GM12878 (cell line): Measurements from ENCODE around the gene RECQL5. TPM values are rescaled to one million over a fixed set of nuclear protein-coding genes. Genes with fewer than 3 reads are reported as not detected.
A peak's percentile ranks its signal among the peaks of the same experiment; 100 is the strongest.

ENCODE experiments used
- ATAC-seq: fragments of 200-7000 bp; cut with Tn5 transposase; 3 replicates; pipeline ENCODE4 v1.9.1; 2020; ENCODE audit warnings: mild to moderate bottlenecking, moderate library complexity
- BruUV-seq: library from RNA; stranded (reverse); fragments of 400-500 nt; replicated peaks from 2 replicates; lab custom pipeline; 2021; lab: Mats Ljungman, UMichigan
- CTCF ChIA-PET: fragments of 300-600 bp; sonication (Branson Sonifier 250); formaldehyde crosslinking; extraction: SDS; loops from one replicate; lab custom pipeline; 2021; ENCODE audit warnings: inconsistent platforms; lab: Yijun Ruan, JAX
- POLR2A ChIA-PET: fragments of 350-600 bp; formaldehyde crosslinking; extraction: SDS; loops from one replicate; lab custom pipeline; 2021; ENCODE audit warnings: inconsistent platforms; lab: Charles Lee
- RAD21 ChIA-PET: fragments of 300-600 bp; sonication (Branson Sonifier 250); formaldehyde crosslinking; loops from one replicate; lab custom pipeline; 2023; ENCODE audit warnings: antibody characterized with exemption; ENCODE audit not compliant: unreplicated experiment; lab: Charles Lee
- SMC1A ChIA-PET: fragments of 300-600 bp; sonication (Branson Sonifier 250); formaldehyde crosslinking; loops from one replicate; lab custom pipeline; 2023; ENCODE audit not compliant: unreplicated experiment, uncharacterized antibody; lab: Charles Lee
- DNase-seq: peaks from one replicate; pipeline ENCODE4 v3.0.0-alpha.2; 2011; ENCODE audit warnings: low read depth, low spot score
- FAIRE-seq: peaks from 3 replicates; lab custom pipeline; 2011; peaks lifted over from hg19 to GRCh38; lab: Jason Lieb, UNC
- H2AFZ ChIP-seq: 2 replicates; pipeline ENCODE4 v1.6.0; 2011; ENCODE audit warnings: low read depth, low read length, control low read depth; ENCODE audit not compliant: control insufficient read depth
- H3K27ac ChIP-seq: 2 replicates; pipeline ENCODE4 v1.5.1; 2011; ENCODE audit warnings: control low read depth; ENCODE audit not compliant: control insufficient read depth, insufficient read depth
- H3K27me3 ChIP-seq, 2 experiments: replicated peaks in 1 of 2; 2 replicates each; pipeline versions ENCODE4 v1.6.0 to v1.6.1; 2011; ENCODE audit warnings: low read length in 1 of 2; ENCODE audit not compliant: control insufficient read depth in 2 of 2, insufficient read depth in 2 of 2
- H3K36me3 ChIP-seq, 2 experiments: 2 replicates each; pipeline ENCODE4 v1.5.1; 2011; ENCODE audit warnings: low read length in 1 of 2; ENCODE audit not compliant: control insufficient read depth in 2 of 2, insufficient read depth in 2 of 2
- H3K4me1 ChIP-seq: 2 replicates; pipeline ENCODE4 v1.6.1; 2011; ENCODE audit warnings: mild to moderate bottlenecking, low read length, moderate library complexity, mixed read lengths; ENCODE audit not compliant: control insufficient read depth, insufficient read depth
- H3K4me2 ChIP-seq: 2 replicates; pipeline ENCODE4 v1.6.0; 2011; ENCODE audit warnings: control low read depth; ENCODE audit not compliant: control insufficient read depth, insufficient read depth
- H3K4me3 ChIP-seq: fragments of 200-600 bp; sonication (generic); 2 replicates; pipeline ENCODE4 v1.5.1; 2016
- H3K79me2 ChIP-seq: 2 replicates; pipeline ENCODE4 v1.6.0; 2011; ENCODE audit warnings: low read length; ENCODE audit not compliant: control insufficient read depth, insufficient read depth
- H3K9ac ChIP-seq: 2 replicates; pipeline ENCODE4 v1.8.0; 2011; ENCODE audit warnings: low read length, control low read depth, mixed read lengths; ENCODE audit not compliant: control insufficient read depth, insufficient read depth
- H3K9me3 ChIP-seq: replicated peaks from 3 replicates; pipeline ENCODE4 v1.5.1; 2011; ENCODE audit warnings: mild to moderate bottlenecking, low read length; ENCODE audit not compliant: control insufficient read depth, insufficient read depth
- H4K20me1 ChIP-seq: 2 replicates; pipeline ENCODE4 v1.6.0; 2011; ENCODE audit not compliant: control insufficient read depth, insufficient read depth
- CTCF ChIP-seq, 3 experiments: IDR thresholded peaks in 2 of 3; conservative IDR thresholded peaks in 1 of 3; 2 replicates each; pipeline ENCODE4 v1.5.1; 2011; ENCODE audit warnings: low read depth in 3 of 3, low read length in 3 of 3, mild to moderate bottlenecking in 3 of 3, control low read depth in 2 of 3, moderate library complexity in 2 of 3, inconsistent platforms in 1 of 3, mixed read lengths in 1 of 3; ENCODE audit not compliant: control insufficient read depth in 2 of 3, insufficient read depth in 1 of 3; ENCODE audit errors: extremely low read depth in 1 of 3
- MAX ChIP-seq: IDR thresholded peaks from 2 replicates; pipeline ENCODE4 v1.6.1; 2012; ENCODE audit warnings: low read depth, low read length, improper control_type of control experiment
- WGBS: methylation state at CpG from one replicate; pipeline ENCODE4 v1.1.6; 2016; ENCODE audit warnings: low lambda C conversion rate; ENCODE audit not compliant: insufficient replicate concordance, insufficient coverage; ENCODE audit errors: missing lambda C conversion rate; 5-methylcytosine and 5-hydroxymethylcytosine counted together
- in situ Hi-C: fragments of 300-500 bp; cut with MboI; formaldehyde crosslinking; loops from 9 replicates; pipeline ENCODE4 v1.14.3; 2018; ENCODE audit warnings: mixed read lengths
- intact Hi-C: fragments of 100-400 bp; cut with micrococcal nuclease; formaldehyde crosslinking; loops from one replicate; pipeline ENCODE4 v1.14.2; 2022; ENCODE audit not compliant: unreplicated experiment
- polyA plus RNA-seq, 11 experiments: library from polyadenylated mRNA; depleted of rRNA in 4 of 11; unstranded in 6 of 11; stranded (reverse) in 5 of 11; fragments of >200 nt; fragmentation: Nextera tagmentation in 4 of 11; fragmentation: Illumina TruSeq in 1 of 11; extraction: Ambion mirVana in 4 of 11; extraction: Trizol in 1 of 11; gene quantifications; 1 replicate in 1 of 11; 2 replicates in 10 of 11; pipeline versions ENCODE4 v1.2.1 to v1.2.3, GENCODE V29; 2011 to 2016; ENCODE audit warnings: inconsistent platforms in 2 of 11, missing spikeins in 2 of 11, low read depth in 1 of 11
- total RNA-seq, 4 experiments: library from RNA; depleted of rRNA in 3 of 4; stranded (reverse); fragments of >200 nt in 3 of 4; fragmentation: Illumina TruSeq in 1 of 4; extraction: Trizol in 1 of 4; gene quantifications; 2 replicates each; pipeline versions ENCODE4 v1.2.1 to v1.2.3, GENCODE V29; 2013 to 2021

RECQL5 gene
- total and polyA plus RNA-seq, 10 of the 15 experiments (the other 5 are each of a cell fraction or from before 2014, with no cell fraction given), result 3.6 to 30.6 (median 20.1) TPM

- CTCF ChIA-PET, result interaction anchor here (0.6 to 2.5 kb wide), 5 partner anchors 11 to 150 kb away, joined by 3 to 6 read pairs (median 3); no protein-coding TSS in a partner anchor
- no TSS peak for BruUV-seq
Measured at GRCh38 chr17:75625813-75626486, 41.0 kb downstream of the RECQL5 start.

More at GRCh38 chr17:75625813-75626486, 41.0 kb downstream of the RECQL5 start:
- Histone ChIP-seq H2AFZ (no peak overlapping the region), H4K20me1 (no peaks in the 10 kb centered on the region), H3K27me3 (no peaks in the 10 kb centered on the region), H3K79me2 (no peaks in the 10 kb centered on the region)
- RAD21 ChIA-PET, result interaction anchor here (1.1 kb wide), 1 partner anchor 124 kb away, joined by 3 read pairs; no protein-coding TSS in a partner anchor
- TF ChIP-seq CTCF (IDR thresholded peaks at IDR 0.05 in 2 of 3, conservative IDR thresholded peaks at IDR 0.05 in 1 of 3; ENCODE audit: control insufficient read depth in 2 of 3, extremely low read depth in 1 of 3, insufficient read depth in 1 of 3, low read depth in 3 of 3, low read length in 3 of 3) (peak; percentile 50 to 86 (median 77)), MAX (no peak)
- TF ChIP-seq, all 136 proteins: peak for 1
- peak; percentile 91 for ATAC-seq
- in situ Hi-C loops (no loop called here), intact Hi-C loops (no loop called here)
- ChIA-PET SMC1A (no interaction called here), POLR2A (no interaction called here)
- 80% methylated on average over 15 of the region's 15 CpGs for WGBS
- Histone ChIP-seq H3K9me3 (no peaks in the 10 kb centered on the region), H3K36me3 (peaks cover 0 to 2% of the 10 kb centered on the region in 2 experiments; a peak in 1 of 4 replicates), H3K27ac (no peak overlapping the region), H3K9ac (no peak overlapping the region), H3K4me2 (no peak overlapping the region), H3K4me1 (no peaks in the 10 kb centered on the region), H3K4me3 (no peak overlapping the region)
- no peak for FAIRE-seq
- no peak for DNase-seq
